ENCODE measurements around the gene SERINC3. TPM values are rescaled to one million over a fixed set of nuclear protein-coding genes. Genes with fewer than 3 reads are reported as not detected.
A peak's percentile ranks its signal among the peaks of the same experiment; 100 is the strongest.

Gene SERINC3
- total RNA-seq, result 100 to 1,000 TPM; 119 to 140 (median 131) TPM

DNA sequence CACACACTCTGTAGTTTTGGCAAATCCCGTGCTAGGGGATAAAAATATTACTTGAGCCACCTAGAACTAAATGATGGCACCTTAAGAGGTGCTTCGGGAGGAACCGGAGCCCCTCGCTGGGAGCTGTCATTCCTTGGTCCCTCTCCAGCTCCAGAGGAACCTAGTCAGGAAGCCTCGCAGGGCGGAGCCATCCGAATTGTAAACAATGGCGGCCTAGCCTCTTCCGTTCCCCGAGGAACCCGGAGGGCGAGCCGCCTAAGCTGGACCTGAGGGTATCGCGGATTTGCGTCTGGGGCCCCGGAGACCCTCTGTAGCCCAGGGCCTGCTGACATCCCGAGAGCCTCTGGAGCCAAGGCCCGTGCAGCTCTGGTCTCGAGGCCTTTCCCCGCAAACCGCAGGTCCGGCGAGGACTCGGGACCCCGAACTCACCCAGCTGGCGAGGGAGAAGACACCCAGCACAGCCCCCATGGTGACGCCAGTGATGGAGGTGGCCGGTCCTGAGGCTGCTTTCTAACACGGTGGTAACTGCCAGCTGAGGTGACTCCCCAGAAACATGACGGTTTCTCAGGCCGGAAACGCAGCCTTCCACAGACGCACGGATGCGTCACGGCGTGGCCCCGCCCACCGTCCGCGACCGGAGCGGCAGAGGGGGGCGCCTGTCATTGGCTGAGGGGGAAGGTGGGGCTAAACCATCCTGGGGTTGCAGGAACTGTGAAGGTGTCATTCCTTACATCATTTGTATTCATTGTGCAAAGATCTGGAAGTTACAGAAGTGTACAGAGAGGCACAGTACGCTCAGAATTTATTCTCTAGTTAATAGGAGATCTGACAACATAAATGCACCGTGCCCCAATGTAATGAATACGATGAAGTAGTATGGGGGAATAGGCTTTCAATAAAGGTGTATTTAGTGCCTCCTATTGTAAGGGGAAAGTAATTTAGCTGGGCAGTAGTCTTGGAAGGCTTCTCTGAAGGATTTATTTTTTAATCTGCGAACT lies at the start of gene SERINC3:
TSS of gene SERINC3 (minus strand) at position 587 of the 998 bp plus-strand sequence. CDS start at position 468, 119 bp downstream.
- 0 to 6% methylated on average over 5 to 7 of the region's 49 CpGs for WGBS, 2 donors (ENCODE audit: low coverage in 1 of 2)
- Histone ChIP-seq H3K9me3 (no peaks in the 10 kb centered on the region), H3K27ac (peak within 1 kb of the TSS; percentile 94 to 100 (median 96)), H3K4me3 (peak within 1 kb of the TSS; percentile 66 to 67), H3K36me3 (no peaks in the 10 kb centered on the region), H3K27me3 (no peaks in the 10 kb centered on the region), H3K4me1 (peaks cover 4 to 51% (median 28%) of the 10 kb centered on the region in 3 donors)
- TF ChIP-seq POLR2AphosphoS5 (IDR thresholded peaks at IDR 0.05), result peak; percentile 95
- TF ChIP-seq CTCF (IDR thresholded peaks at IDR 0.05), result peak in 1 of 4 experiments; percentile 7
- TF ChIP-seq EP300 (IDR thresholded peaks at IDR 0.05), result peak; percentile 34
- peak; percentile 72 to 79 for TF ChIP-seq POLR2A (IDR thresholded peaks at IDR 0.05)
- ATAC-seq, result peak; percentile 99

GRCh38 chr20:44571362-44571988 lies 49.6 kb upstream of the SERINC3 start:
- no peak for ATAC-seq
- H3K27me3 ChIP-seq, result no peaks in the 10 kb centered on the region
- no peaks in the 10 kb centered on the region for H3K36me3 ChIP-seq
- H3K27ac ChIP-seq, result peak overlapping the region; percentile 86 to 95 (median 88)
- no peak overlapping the region for H3K4me3 ChIP-seq
- no peaks in the 10 kb centered on the region for H3K9me3 ChIP-seq
- H3K4me1 ChIP-seq, result peaks cover 15 to 68% (median 27%) of the 10 kb centered on the region in 3 donors
- WGBS, 2 donors (ENCODE audit: low coverage in 1 of 2), result 37 to 56% methylated on average over 5 to 6 of the region's 6 CpGs
- TF ChIP-seq POLR2AphosphoS5 (IDR thresholded peaks at IDR 0.05), result no peak
- TF ChIP-seq POLR2A (IDR thresholded peaks at IDR 0.05), result no peak
- no peak for TF ChIP-seq EP300 (IDR thresholded peaks at IDR 0.05)
- TF ChIP-seq CTCF (IDR thresholded peaks at IDR 0.05), result no peak

GRCh38 chr20:44570367-44570766 lies 48.5 kb upstream of the SERINC3 start:
- no peaks in the 10 kb centered on the region for H3K27me3 ChIP-seq
- no peak for TF ChIP-seq POLR2A (IDR thresholded peaks at IDR 0.05)
- TF ChIP-seq EP300 (IDR thresholded peaks at IDR 0.05), result no peak
- no peak for TF ChIP-seq POLR2AphosphoS5 (IDR thresholded peaks at IDR 0.05)
- TF ChIP-seq CTCF (IDR thresholded peaks at IDR 0.05), result no peak
- H3K9me3 ChIP-seq, result no peaks in the 10 kb centered on the region
- no peak for ATAC-seq
- no peak overlapping the region for H3K4me3 ChIP-seq
- H3K4me1 ChIP-seq, result peaks cover 11 to 60% (median 22%) of the 10 kb centered on the region in 3 donors
- peak overlapping the region in 3 of 4 donors; percentile 86 to 90 (median 86) for H3K27ac ChIP-seq
- no peaks in the 10 kb centered on the region for H3K36me3 ChIP-seq
- 83% methylated on average over 1 of the region's 1 CpG for WGBS, 2 donors (ENCODE audit: low coverage in 1 of 2)

DNA sequence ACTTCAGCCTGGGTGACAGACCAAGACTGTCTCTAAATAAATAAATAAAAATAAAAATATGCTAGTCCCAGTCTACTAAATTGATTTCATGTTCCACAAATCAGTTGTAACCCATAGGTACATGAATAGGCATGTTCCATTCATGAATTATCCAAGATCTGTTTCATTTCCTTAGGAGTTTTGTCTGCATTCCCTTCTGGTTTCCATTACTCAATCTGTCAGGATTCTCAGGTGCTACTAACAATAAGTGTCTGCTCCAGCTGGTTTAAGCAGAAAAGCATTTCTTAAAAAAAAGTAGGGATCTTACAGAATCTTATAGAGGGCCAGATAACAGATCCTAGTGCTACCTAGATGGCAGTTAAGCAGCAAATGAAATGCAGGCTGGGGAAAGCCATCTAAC lies 44.9 kb upstream of the SERINC3 start:
- Histone ChIP-seq H3K9me3 (no peaks in the 10 kb centered on the region), H3K4me3 (no peak overlapping the region), H3K36me3 (no peaks in the 10 kb centered on the region), H3K27ac (peak overlapping the region; percentile 4 to 78 (median 74)), H3K4me1 (peaks cover 4 to 53% (median 9%) of the 10 kb centered on the region in 3 donors), H3K27me3 (no peaks in the 10 kb centered on the region)
- TF ChIP-seq CTCF (IDR thresholded peaks at IDR 0.05) (no peak), EP300 (IDR thresholded peaks at IDR 0.05) (no peak), POLR2AphosphoS5 (IDR thresholded peaks at IDR 0.05) (no peak), POLR2A (IDR thresholded peaks at IDR 0.05) (no peak)
- no peak for ATAC-seq

Data from gastroesophageal sphincter (tissue), 4 donors.